ENCODE results near the gene B3GNT3.

Gene B3GNT3

GRCh38 chr19:17794731-17795494 lies at the start of gene B3GNT3:
Gene B3GNT3, plus strand, starts transcription at chr19:17795138. Its CDS starts 12,670 bp downstream, at chr19:17807808.
- no peak for DNase-seq

- DNase-seq: peak; percentile 81
Measured at GRCh38 chr19:17747205-17748098, 47.5 kb upstream of the B3GNT3 start.

- no peak for DNase-seq
Measured at GRCh38 chr19:17748884-17749638, 45.9 kb upstream of the B3GNT3 start.

- DNase-seq: no peak
Measured at GRCh38 chr19:17749912-17750317, 45.0 kb upstream of the B3GNT3 start.

GRCh38 chr19:17751103-17751911 lies 43.6 kb upstream of the B3GNT3 start, which contains the start of gene FCHO1:
Gene FCHO1, plus strand, starts transcription at chr19:17751477. Its CDS starts 3,688 bp downstream, at chr19:17755165.
- DNase-seq: no peak

- no peak for DNase-seq
Measured at GRCh38 chr19:17751912-17752273, 43.0 kb upstream of the B3GNT3 start.

GRCh38 chr19:17752865-17753639 lies 41.9 kb upstream of the B3GNT3 start:
- DNase-seq: no peak

GRCh38 chr19:17753976-17754375 lies 41.0 kb upstream of the B3GNT3 start:
- no peak for DNase-seq

- DNase-seq: no peak
Measured at GRCh38 chr19:17754634-17755442, 40.1 kb upstream of the B3GNT3 start.

- no peak for DNase-seq
Measured at GRCh38 chr19:17755443-17755890, 39.5 kb upstream of the B3GNT3 start.

- DNase-seq: no peak
Measured at GRCh38 chr19:17755977-17756670, 38.8 kb upstream of the B3GNT3 start.

- no peak for DNase-seq
Measured at GRCh38 chr19:17757125-17757524, 37.8 kb upstream of the B3GNT3 start.

GRCh38 chr19:17758515-17758914 lies 36.4 kb upstream of the B3GNT3 start:
- DNase-seq: no peak

- DNase-seq: no peak
Measured at GRCh38 chr19:17761148-17761547, 33.8 kb upstream of the B3GNT3 start.

- no peak for DNase-seq
Measured at GRCh38 chr19:17762505-17763229, 32.3 kb upstream of the B3GNT3 start.

GRCh38 chr19:17764348-17764747 lies 30.6 kb upstream of the B3GNT3 start:
- DNase-seq: no peak

- no peak for DNase-seq
Measured at GRCh38 chr19:17765069-17765618, 29.8 kb upstream of the B3GNT3 start.

GRCh38 chr19:17766543-17767131 lies 28.3 kb upstream of the B3GNT3 start:
- no peak for DNase-seq

All from KG1 (cell line).